LHCN-M2 (cell line): ENCODE data around the gene PHC1. TPM values are rescaled to one million over a fixed set of nuclear protein-coding genes. Genes with fewer than 3 reads are reported as not detected.
A peak's percentile ranks its signal among the peaks of the same experiment; 100 is the strongest.

Experiments used
- DNase-seq: peaks from one replicate; pipeline ENCODE4 v3.0.0-alpha.2; 2012; ENCODE audit warnings: low read depth
- total RNA-seq: library from RNA; depleted of rRNA; stranded (reverse); fragments of >200 nt; gene quantifications from 2 replicates; pipeline ENCODE4 v1.2.3, GENCODE V29; 2014

The PHC1 gene
- total RNA-seq, 1 experiment from 2014 or later, result 18.7 TPM

DNA sequence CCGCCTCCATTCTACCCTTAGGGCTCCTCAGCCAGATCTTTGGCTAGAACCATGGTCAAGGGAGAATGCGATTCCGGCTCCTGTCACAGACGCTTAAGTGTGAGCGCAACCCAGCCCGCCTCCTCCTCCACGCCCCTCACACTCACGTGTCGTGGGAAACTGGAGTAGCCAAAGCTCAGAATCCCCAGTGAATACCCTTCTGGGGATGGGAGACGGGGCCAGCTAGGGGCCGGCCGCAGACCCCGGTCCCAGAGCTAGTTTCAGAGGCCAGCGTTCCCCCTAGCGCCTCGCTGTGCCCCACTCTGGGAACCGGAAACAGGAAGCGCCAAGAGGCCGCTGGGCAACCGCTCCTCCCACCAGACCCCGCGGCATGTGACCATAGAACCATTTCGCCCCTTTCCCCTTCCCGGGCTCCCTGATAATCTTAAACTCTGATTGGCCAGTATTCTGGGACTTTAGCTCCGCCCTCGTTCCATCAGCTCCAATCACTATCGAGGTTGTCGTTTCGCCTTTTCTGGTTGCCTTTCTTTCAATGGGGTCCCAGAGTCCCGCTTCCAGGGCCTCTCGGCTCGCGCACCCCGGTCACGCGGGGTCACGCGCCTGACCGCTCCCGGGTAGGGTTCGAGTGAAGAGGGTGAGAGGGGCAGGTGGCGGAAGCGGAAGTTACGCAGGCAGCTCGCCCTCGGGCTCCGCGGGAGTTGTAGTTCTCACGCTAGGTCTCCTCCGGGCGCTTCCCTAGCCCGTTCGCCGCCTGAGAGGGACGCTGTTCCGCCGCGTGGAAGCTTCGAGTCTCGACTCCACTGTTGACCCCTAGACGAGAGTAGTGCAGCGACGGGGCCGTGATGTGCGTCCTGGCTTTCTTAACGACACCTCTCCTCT is 35.3 kb downstream of the PHC1 start, which contains the start of gene M6PR:
Gene M6PR, minus strand, starts transcription at position 304 of the 879 bp plus-strand sequence. CDS start 3,241 bp downstream, outside the sequence.
- DNase-seq, result peak; percentile 96

GRCh38 chr12:8950221-8950527 is 35.9 kb downstream of the PHC1 start:
- DNase-seq, result no peak

DNA sequence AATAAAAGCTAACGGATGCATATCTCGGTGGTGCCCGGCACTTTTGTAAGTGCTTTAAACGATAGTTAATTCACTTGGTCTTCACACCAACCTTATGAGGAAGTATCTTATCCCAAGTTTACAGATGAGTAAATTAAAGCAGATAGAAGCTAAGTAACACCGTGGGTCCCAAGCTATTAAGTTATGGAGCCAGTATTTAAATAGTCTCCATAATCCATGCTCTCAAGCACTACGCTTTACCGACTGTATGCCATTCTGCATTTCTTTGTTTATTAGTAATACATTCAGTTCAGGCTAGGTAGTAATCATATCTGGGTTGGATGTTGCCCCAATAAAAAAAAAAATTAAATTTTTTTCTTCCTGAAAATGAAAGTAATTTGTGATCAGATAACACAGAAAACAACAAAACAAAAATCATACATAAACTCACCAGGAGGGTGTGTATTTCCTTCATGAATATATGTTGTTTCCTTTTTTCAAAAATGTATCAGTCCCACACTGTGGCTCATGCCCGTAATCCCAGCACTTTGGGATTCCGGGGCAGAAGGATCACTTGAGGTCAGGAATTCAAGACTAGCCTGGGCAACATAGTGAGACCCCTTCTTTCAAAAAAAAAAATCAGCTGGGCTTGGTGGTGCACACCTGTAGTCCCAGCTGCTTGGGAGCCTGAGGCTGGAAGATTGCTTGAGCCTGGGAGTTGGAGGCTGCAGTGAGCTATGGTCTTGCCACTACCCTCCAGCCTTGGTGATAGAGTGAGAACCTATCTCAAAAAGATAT is 36.6 kb downstream of the PHC1 start:
- peak; percentile 8 for DNase-seq

- no peak for DNase-seq
Measured at GRCh38 chr12:8951744-8952143, 37.4 kb downstream of the PHC1 start.

- no peak for DNase-seq
Measured at GRCh38 chr12:8953773-8954402, 39.6 kb downstream of the PHC1 start.

GRCh38 chr12:8956073-8956472 is 41.8 kb downstream of the PHC1 start:
- DNase-seq, result no peak

DNA sequence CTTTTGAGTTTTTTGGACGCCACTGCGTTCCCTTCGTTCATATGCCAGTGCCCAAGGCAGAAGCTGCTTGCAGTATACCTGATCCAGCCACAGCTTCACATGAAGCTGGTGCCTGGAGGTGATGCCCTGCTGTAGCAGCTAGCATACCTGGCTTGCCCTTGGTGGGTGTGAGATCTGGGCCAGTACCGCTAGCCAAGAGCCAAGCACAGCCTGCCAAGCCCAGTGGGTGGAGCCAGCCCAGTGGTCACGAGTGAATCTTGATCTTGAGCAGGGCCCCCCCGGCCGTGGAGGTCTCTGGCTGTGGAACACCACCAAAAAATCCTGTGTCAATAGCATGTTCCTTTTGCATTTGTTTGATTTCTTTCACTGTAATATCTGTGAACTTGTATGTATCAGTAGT is 42.5 kb downstream of the PHC1 start:
- DNase-seq, result no peak

DNA sequence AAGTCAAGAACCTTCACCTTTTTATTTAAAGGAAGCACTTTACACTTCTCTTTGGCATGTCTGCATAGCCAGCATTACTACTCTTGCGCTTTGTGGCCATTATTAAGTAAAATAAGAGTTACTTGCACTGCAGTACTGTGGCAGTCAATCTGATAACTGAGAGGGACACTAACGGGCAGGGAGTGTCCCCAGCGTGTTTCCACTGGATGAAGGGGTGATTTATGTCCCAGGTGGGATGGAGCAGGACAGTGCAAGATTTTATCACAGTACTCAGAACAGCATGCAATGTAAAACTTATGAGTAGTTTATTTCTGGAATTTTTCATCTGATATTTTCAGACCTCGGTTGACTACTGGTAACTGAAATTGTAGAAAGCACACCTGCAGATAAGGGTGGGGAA is 43.3 kb downstream of the PHC1 start:
- DNase-seq, result no peak

GRCh38 chr12:8958066-8958465 is 43.8 kb downstream of the PHC1 start:
- DNase-seq, result no peak

GRCh38 chr12:8960176-8960575 is 45.9 kb downstream of the PHC1 start:
- no peak for DNase-seq

GRCh38 chr12:8968761-8969160 is 54.5 kb downstream of the PHC1 start:
- DNase-seq, result no peak

- no peak for DNase-seq
Measured at GRCh38 chr12:8969861-8970411, 55.6 kb downstream of the PHC1 start.

DNA sequence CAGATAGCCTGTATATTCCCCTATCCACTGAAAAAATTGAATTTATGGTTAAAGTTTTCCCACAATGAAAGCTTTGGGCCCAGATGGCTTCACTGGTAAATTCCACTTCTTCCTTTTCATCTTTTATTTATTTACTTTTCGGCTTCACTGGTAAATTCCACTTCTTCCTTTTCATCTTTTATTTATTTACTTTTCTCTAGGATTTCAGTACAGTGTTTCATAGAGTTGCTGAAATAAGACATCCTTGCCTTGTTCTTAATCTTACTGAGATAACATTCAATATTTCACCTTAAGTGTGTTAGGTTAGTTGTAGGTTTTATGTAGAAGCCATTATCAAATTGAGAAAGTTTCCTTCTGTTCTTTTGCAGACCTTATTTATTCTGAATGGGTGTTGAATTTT is 56.1 kb downstream of the PHC1 start:
- DNase-seq, result no peak

DNA sequence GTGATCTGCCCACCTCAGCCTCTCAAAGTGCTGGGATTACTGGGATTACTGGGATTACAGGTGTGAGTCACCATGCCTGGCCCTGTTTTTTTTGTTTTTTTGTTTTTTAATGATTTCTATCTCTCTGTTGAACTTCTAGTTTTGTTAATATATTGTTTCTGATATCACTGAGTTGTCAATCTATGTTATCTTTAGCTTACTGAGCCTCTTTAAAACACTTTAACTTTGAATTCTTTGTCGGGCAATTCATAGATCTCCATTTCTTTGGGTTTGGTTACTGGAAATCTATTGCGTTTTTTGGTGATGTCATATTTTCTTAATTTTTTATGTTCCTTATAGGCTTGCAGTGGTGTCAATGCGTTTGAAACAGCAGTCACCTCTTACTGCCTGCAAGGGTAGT is 65.8 kb downstream of the PHC1 start:
- DNase-seq, result no peak

DNA sequence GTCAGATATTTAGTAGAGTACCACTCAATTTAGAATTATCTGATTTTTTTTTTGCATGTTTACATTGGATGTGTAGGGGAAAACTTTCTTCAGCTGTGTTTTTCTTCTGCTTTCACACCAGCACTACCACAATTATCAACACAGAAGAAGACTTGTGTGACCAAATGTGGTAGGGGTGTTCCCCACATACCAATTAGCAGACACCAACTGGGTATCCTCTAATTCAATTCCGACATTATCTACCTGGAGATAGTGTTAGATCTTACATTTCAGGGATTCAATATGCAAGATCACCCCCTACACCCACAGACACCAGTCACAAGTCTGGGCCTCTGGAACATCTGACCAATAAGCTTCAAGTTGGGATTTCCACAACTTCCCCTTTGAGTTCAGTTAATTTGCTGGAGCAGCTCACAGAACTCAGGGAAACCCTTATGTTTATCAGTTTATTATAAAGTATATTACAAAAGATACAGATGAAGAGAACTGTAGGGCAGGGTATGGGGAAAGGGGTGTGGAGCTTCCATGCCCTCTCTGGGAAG is 71.0 kb downstream of the PHC1 start:
- DNase-seq, result no peak

DNA sequence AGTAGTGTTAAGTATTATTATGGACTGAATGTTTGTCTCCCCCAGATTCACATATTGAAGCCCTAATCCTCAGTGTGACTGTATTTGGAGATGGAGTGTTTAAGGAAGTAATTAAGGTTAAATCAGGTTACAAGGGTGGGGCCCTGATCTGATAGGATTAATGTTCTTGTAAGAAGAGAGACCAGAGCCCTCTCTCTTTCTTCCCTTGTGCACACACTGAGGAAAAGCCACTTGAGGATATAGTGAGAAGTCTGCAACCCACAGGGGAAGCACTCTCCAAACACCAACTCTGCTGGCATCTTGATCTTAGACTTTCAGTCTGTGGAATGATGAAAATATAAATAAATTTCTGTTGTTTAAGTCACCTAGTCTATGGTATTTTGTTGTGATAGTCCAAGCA is 72.9 kb downstream of the PHC1 start:
- DNase-seq, result no peak

- no peak for DNase-seq
Measured at GRCh38 chr12:8987685-8988084, 73.4 kb downstream of the PHC1 start.

DNA sequence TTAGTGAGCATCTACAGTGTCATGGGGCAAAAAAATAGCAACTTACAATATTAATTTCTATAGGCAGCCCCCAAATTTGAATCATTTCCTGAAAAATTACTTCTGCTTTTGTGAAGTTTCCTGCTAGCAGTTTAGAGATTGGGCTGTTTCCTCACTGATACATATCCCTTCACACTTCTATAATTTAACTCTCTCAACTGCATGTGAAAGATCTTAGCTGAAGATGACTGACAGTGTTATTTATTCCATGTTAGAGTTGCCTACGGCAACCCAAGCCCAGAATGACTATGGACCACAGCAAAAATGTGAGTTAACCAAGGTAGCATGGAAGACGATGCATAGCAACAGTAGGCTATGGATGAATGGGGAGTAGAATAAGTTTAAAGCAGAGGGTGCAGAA is 75.1 kb downstream of the PHC1 start, which contains the start of gene KLRG1:
Gene KLRG1, plus strand, starts transcription at position 134 of the 400 bp plus-strand sequence. Its CDS starts 90 bp downstream, at position 224.
- DNase-seq, result no peak
